ENCODE data around the gene ASIC2.

The ASIC2 gene

DNA sequence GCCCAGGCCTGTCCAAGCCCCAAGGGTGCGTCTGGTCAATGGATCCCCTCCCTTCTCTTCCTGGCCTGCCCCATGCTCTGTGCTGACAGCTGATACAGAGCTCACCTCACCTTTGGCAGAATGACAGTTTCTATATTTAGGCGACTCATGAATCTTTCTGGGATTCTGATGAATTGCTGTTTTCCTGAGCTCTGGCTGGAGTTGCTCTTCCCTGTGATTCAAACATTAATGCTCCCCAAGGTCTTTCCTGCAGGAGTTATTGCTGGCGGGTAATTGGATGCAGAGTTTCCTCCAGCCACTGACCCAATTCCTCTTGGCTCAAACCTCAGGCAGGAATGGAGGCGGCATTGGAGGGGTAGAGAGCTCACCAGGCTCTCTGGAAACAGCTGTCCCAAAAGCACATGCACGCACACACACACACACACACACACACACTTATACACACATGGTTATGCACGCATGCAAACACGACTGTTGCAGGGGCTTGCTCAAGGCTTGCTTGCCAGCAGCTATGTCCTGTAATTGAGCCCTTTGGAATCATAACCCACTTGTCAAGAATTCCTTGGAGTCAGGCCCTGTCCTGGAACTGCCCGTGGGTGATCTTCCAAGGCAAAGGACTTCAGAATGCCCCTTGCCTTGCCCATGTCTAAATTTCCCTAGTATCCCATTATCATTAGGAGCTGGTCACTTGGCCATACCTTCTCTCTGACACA, 128.8 kb downstream of the ASIC2 start:
- no peak for DNase-seq (ENCODE audit: low read depth)
- no peak for TF ChIP-seq CTCF (IDR thresholded peaks at IDR 0.05; ENCODE audit: insufficient read depth, low read depth, low read length, missing control alignments)
- H3K4me3 ChIP-seq (ENCODE audit: low read depth, low read length), result no peak overlapping the region

GRCh38 chr17:33163533-33164168, 129.4 kb downstream of the ASIC2 start:
- DNase-seq (ENCODE audit: low read depth), result no peak
- TF ChIP-seq CTCF (IDR thresholded peaks at IDR 0.05; ENCODE audit: insufficient read depth, low read depth, low read length, missing control alignments), result no peak
- H3K4me3 ChIP-seq (ENCODE audit: low read depth, low read length), result no peak overlapping the region

DNA sequence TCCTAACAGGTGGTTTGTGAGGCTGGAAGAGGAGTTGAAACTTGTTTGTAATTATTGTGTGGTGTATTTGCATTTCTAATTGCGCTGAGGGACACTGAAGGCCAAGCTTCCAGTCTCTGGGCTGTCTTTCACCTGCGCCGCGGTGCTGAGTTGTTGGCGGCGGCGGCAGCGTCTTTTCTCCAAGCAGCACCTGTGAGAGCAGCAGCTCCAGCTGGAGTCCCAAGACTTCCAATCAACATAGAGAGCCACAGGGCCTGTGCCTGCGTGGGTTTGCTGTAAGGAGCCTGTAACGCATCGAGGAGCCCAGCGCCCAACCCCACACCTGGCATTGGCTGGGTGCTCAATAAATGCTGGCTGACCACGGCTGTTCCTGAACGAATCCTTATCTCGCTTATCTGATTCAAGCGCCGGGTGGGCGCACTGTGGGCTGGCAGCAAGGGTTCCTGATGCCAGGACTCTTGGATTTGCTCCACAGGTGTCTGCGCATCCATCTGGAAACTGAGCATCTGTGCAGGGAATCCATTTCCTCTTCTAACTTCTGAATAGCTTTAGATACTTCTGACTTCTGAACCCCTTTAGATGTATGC, 138.1 kb downstream of the ASIC2 start:
- TF ChIP-seq CTCF (IDR thresholded peaks at IDR 0.05; ENCODE audit: insufficient read depth, low read depth, low read length, missing control alignments), result no peak
- DNase-seq (ENCODE audit: low read depth), result no peak
- H3K4me3 ChIP-seq (ENCODE audit: low read depth, low read length), result no peak overlapping the region

- H3K4me3 ChIP-seq (ENCODE audit: low read depth, low read length), result no peak overlapping the region
- no peak for TF ChIP-seq CTCF (IDR thresholded peaks at IDR 0.05; ENCODE audit: insufficient read depth, low read depth, low read length, missing control alignments)
- DNase-seq (ENCODE audit: low read depth), result no peak
Observed at GRCh38 chr17:33152783-33153182, 140.3 kb downstream of the ASIC2 start.

- TF ChIP-seq CTCF (IDR thresholded peaks at IDR 0.05; ENCODE audit: insufficient read depth, low read depth, low read length, missing control alignments), result no peak
- DNase-seq (ENCODE audit: low read depth), result no peak
- H3K4me3 ChIP-seq (ENCODE audit: low read depth, low read length), result no peak overlapping the region
Observed at GRCh38 chr17:33151565-33151964, 141.5 kb downstream of the ASIC2 start.

DNA sequence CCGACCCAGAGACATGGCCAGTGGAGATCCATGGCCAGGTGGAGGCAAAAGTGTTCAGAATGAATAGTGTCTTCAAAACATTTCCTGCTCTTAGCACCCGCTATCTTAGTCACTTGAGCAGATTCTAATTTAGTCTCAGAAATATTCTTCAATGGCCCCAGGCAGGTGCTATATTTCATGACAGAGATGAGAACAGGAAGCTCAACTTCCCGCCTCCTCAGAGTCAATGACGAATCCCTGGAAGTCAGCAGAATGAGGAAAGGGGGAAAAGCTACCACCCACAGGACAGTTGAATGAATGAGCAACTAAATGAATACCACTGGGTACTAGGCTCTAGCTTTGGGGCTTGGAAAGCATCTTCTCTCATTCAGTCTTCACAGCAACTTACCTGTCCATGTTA, 147.2 kb downstream of the ASIC2 start:
- TF ChIP-seq CTCF (IDR thresholded peaks at IDR 0.05; ENCODE audit: insufficient read depth, low read depth, low read length, missing control alignments), result no peak
- DNase-seq (ENCODE audit: low read depth), result no peak
- H3K4me3 ChIP-seq (ENCODE audit: low read depth, low read length), result no peak overlapping the region
